ENCODE measurements around the gene HSPB6. TPM values are rescaled to one million over a fixed set of nuclear protein-coding genes. Genes with fewer than 3 reads are reported as not detected.
A peak's percentile ranks its signal among the peaks of the same experiment; 100 is the strongest.

HSPB6 gene
- total RNA-seq, 1 donor from 2014 or later = 1.9 TPM

- Histone ChIP-seq H3K9ac (ENCODE audit: low read length) (no peak within 1 kb of the TSS), H3K36me3 (ENCODE audit: insufficient read depth, low read length) (peaks cover 4% of the 10 kb centered on the region), H3K4me3 (ENCODE audit: insufficient read depth, low read depth, low read length) (no peak within 1 kb of the TSS), H3K27ac (ENCODE audit: low read depth, low read length) (no peak within 1 kb of the TSS), H2AFZ (ENCODE audit: low read depth, low read length) (no peak within 1 kb of the TSS), H3K4me1 (ENCODE audit: insufficient read depth, low read length) (peaks cover 12% of the 10 kb centered on the region), H3K9me3 (ENCODE audit: insufficient read depth, low read depth, low read length) (no peaks in the 10 kb centered on the region), H4K20me1 (ENCODE audit: insufficient read depth, low read length) (peaks cover 12% of the 10 kb centered on the region), H3K79me2 (ENCODE audit: insufficient read depth, low read length) (peaks cover 18% of the 10 kb centered on the region), H3K27me3 (ENCODE audit: insufficient read depth, low read length) (no peaks in the 10 kb centered on the region), H3K4me2 (ENCODE audit: low read length) (no peak within 1 kb of the TSS)
- Mint-ChIP-seq H3K36me3 (ENCODE audit: low read depth, unreplicated experiment) (peaks cover 5% of the 10 kb centered on the region), H3K4me3 (ENCODE audit: unreplicated experiment) (peak within 1 kb of the TSS; percentile 27), H3K4me1 (ENCODE audit: low read depth, unreplicated experiment) (peaks cover 5% of the 10 kb centered on the region), H3K27ac (ENCODE audit: unreplicated experiment) (peak within 1 kb of the TSS; percentile 26), H3K27me3 (ENCODE audit: low read depth, unreplicated experiment) (no peaks in the 10 kb centered on the region), H3K9me3 (ENCODE audit: unreplicated experiment) (no peaks in the 10 kb centered on the region)
- FAIRE-seq = no peak
- TF ChIP-seq EZH2 (IDR thresholded peaks at IDR 0.05; ENCODE audit: insufficient read depth, low read length) (no peak), CTCF (IDR thresholded peaks at IDR 0.05; ENCODE audit: insufficient read depth, low read depth, low read length) (no peak)
- DNase-seq (ENCODE audit: low read depth) = no peak
These were observed 14.6 kb downstream of the HSPB6 start, which contains the start of gene IGFLR1 for GRCh38 chr19:35742121-35742724. Gene IGFLR1 (minus strand): TSS chr19:35742452. CDS start chr19:35741180, 1,272 bp downstream.

GRCh38 chr19:35741203-35741515 lies 15.7 kb downstream of the HSPB6 start:
- peak overlapping the region; percentile 80 for H2AFZ ChIP-seq (ENCODE audit: low read depth, low read length)
- H3K9me3 ChIP-seq (ENCODE audit: insufficient read depth, low read depth, low read length) = no peaks in the 10 kb centered on the region
- no peaks in the 10 kb centered on the region for H3K27me3 ChIP-seq (ENCODE audit: insufficient read depth, low read length)
- H3K79me2 ChIP-seq (ENCODE audit: insufficient read depth, low read length) = peaks cover 7% of the 10 kb centered on the region
- H4K20me1 ChIP-seq (ENCODE audit: insufficient read depth, low read length) = peaks cover 12% of the 10 kb centered on the region
- peaks cover 8% of the 10 kb centered on the region for H3K36me3 Mint-ChIP-seq (ENCODE audit: low read depth, unreplicated experiment)
- peak overlapping the region; percentile 16 for H3K27ac ChIP-seq (ENCODE audit: low read depth, low read length)
- peak overlapping the region; percentile 73 for H3K4me3 ChIP-seq (ENCODE audit: insufficient read depth, low read depth, low read length)
- peak overlapping the region; percentile 75 for H3K9ac ChIP-seq (ENCODE audit: low read length)
- H3K27ac Mint-ChIP-seq (ENCODE audit: unreplicated experiment) = peak overlapping the region; percentile 18
- H3K27me3 Mint-ChIP-seq (ENCODE audit: low read depth, unreplicated experiment) = no peaks in the 10 kb centered on the region
- H3K4me1 ChIP-seq (ENCODE audit: insufficient read depth, low read length) = peaks cover 7% of the 10 kb centered on the region
- no peak for DNase-seq (ENCODE audit: low read depth)
- H3K4me2 ChIP-seq (ENCODE audit: low read length) = peak overlapping the region; percentile 100
- no peaks in the 10 kb centered on the region for H3K9me3 Mint-ChIP-seq (ENCODE audit: unreplicated experiment)
- H3K4me1 Mint-ChIP-seq (ENCODE audit: low read depth, unreplicated experiment) = no peaks in the 10 kb centered on the region
- no peak for FAIRE-seq
- H3K4me3 Mint-ChIP-seq (ENCODE audit: unreplicated experiment) = peak overlapping the region; percentile 82
- peaks cover 8% of the 10 kb centered on the region for H3K36me3 ChIP-seq (ENCODE audit: insufficient read depth, low read length)
- TF ChIP-seq CTCF (IDR thresholded peaks at IDR 0.05; ENCODE audit: insufficient read depth, low read depth, low read length) (no peak), EZH2 (IDR thresholded peaks at IDR 0.05; ENCODE audit: insufficient read depth, low read length) (no peak)

Measured in astrocyte (in vitro differentiated cells and primary cell).